ENCODE data around the gene DZANK1.

The DZANK1 gene

DNA sequence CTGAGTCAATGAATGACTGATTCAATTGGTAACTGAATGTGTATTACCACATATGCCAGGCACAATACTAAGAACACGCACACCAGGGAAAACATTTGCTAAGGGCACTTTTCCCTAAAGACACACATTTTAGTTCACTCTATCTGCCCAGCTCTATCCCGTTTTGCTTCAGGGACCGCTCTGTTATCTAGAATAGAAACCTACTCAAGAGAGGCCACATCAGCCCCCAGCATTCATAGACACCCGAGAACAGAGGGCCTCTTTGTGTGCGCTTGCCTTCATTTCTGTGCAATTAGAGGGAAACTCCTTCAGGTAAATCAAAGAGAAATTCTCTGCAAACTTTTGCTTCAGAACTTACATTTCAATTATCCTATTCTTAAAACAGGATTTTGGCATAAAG is 50.3 kb downstream of the DZANK1 start:
- no peak for ATAC-seq
- TF ChIP-seq PPARA (CRISPR knock-in tag; IDR thresholded peaks at IDR 0.05; ENCODE audit: borderline replicate concordance) (no peak), ISL1 (CRISPR knock-in tag; IDR thresholded peaks at IDR 0.05) (no peak), ZC3H10 (CRISPR knock-in tag; IDR thresholded peaks at IDR 0.05) (no peak), TOX (CRISPR knock-in tag; IDR thresholded peaks at IDR 0.05; ENCODE audit: borderline replicate concordance) (no peak), GLIS3 (CRISPR knock-in tag; IDR thresholded peaks at IDR 0.05) (no peak), CSDC2 (CRISPR knock-in tag; IDR thresholded peaks at IDR 0.05) (no peak), POU6F1 (CRISPR knock-in tag; IDR thresholded peaks at IDR 0.05; ENCODE audit: borderline replicate concordance, low read depth) (no peak), ZFP3 (CRISPR knock-in tag; IDR thresholded peaks at IDR 0.05) (no peak), CSRNP3 (CRISPR knock-in tag; IDR thresholded peaks at IDR 0.05) (no peak), ZNF70 (CRISPR knock-in tag; IDR thresholded peaks at IDR 0.05) (no peak), ZFP30 (CRISPR knock-in tag; IDR thresholded peaks at IDR 0.05) (no peak), ARNTL (CRISPR knock-in tag; IDR thresholded peaks at IDR 0.05; ENCODE audit: borderline replicate concordance, low read depth) (no peak), ESRRG (CRISPR knock-in tag; IDR thresholded peaks at IDR 0.05) (no peak), SNAI2 (CRISPR knock-in tag; IDR thresholded peaks at IDR 0.05) (no peak), ZNF565 (CRISPR knock-in tag; conservative IDR thresholded peaks at IDR 0.05; ENCODE audit: low read depth) (no peak), BACH2 (CRISPR knock-in tag; IDR thresholded peaks at IDR 0.05; ENCODE audit: borderline replicate concordance) (no peak), OSR1 (CRISPR knock-in tag; IDR thresholded peaks at IDR 0.05) (no peak)
- TF ChIP-seq, protein P1, sequence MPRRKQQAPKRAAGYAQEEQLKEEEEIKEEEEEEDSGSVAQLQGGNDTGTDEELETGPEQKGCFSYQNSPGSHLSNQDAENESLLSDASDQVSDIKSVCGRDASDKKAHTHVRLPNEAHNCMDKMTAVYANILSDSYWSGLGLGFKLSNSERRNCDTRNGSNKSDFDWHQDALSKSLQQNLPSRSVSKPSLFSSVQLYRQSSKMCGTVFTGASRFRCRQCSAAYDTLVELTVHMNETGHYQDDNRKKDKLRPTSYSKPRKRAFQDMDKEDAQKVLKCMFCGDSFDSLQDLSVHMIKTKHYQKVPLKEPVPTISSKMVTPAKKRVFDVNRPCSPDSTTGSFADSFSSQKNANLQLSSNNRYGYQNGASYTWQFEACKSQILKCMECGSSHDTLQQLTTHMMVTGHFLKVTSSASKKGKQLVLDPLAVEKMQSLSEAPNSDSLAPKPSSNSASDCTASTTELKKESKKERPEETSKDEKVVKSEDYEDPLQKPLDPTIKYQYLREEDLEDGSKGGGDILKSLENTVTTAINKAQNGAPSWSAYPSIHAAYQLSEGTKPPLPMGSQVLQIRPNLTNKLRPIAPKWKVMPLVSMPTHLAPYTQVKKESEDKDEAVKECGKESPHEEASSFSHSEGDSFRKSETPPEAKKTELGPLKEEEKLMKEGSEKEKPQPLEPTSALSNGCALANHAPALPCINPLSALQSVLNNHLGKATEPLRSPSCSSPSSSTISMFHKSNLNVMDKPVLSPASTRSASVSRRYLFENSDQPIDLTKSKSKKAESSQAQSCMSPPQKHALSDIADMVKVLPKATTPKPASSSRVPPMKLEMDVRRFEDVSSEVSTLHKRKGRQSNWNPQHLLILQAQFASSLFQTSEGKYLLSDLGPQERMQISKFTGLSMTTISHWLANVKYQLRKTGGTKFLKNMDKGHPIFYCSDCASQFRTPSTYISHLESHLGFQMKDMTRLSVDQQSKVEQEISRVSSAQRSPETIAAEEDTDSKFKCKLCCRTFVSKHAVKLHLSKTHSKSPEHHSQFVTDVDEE (CRISPR knock-in tag; IDR thresholded peaks at IDR 0.05): no peak
- TF ChIP-seq, protein P2, sequence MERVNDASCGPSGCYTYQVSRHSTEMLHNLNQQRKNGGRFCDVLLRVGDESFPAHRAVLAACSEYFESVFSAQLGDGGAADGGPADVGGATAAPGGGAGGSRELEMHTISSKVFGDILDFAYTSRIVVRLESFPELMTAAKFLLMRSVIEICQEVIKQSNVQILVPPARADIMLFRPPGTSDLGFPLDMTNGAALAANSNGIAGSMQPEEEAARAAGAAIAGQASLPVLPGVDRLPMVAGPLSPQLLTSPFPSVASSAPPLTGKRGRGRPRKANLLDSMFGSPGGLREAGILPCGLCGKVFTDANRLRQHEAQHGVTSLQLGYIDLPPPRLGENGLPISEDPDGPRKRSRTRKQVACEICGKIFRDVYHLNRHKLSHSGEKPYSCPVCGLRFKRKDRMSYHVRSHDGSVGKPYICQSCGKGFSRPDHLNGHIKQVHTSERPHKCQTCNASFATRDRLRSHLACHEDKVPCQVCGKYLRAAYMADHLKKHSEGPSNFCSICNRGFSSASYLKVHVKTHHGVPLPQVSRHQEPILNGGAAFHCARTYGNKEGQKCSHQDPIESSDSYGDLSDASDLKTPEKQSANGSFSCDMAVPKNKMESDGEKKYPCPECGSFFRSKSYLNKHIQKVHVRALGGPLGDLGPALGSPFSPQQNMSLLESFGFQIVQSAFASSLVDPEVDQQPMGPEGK (CRISPR knock-in tag; IDR thresholded peaks at IDR 0.05; ENCODE audit: borderline replicate concordance): no peak
- TF ChIP-seq, protein P3, sequence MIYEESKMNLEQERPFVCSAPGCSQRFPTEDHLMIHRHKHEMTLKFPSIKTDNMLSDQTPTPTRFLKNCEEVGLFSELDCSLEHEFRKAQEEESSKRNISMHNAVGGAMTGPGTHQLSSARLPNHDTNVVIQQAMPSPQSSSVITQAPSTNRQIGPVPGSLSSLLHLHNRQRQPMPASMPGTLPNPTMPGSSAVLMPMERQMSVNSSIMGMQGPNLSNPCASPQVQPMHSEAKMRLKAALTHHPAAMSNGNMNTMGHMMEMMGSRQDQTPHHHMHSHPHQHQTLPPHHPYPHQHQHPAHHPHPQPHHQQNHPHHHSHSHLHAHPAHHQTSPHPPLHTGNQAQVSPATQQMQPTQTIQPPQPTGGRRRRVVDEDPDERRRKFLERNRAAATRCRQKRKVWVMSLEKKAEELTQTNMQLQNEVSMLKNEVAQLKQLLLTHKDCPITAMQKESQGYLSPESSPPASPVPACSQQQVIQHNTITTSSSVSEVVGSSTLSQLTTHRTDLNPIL (CRISPR knock-in tag; IDR thresholded peaks at IDR 0.05; ENCODE audit: low read depth): no peak

DNA sequence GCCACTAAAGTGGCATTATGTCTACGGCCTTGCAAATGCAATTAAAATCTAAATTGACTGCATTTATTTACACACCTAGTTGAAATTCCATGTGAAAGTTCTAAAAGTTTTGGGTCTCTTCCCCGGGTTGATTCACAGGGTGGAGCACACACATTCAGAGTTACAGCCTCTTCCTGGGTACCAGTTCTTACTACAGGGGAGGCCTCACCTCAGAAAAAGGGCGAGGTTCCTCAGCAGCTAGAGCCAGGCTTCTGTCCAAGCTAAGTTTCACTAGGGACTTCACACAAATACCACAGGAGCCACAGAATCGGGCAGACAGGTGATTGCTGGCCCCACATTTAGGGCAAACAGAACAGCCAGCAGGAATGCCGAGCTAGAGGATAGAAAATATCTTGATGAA is 52.7 kb downstream of the DZANK1 start:
- no peak for ATAC-seq
- TF ChIP-seq TCF4 (CRISPR knock-in tag; IDR thresholded peaks at IDR 0.05; ENCODE audit: borderline replicate concordance) (no peak), ZFP30 (CRISPR knock-in tag; IDR thresholded peaks at IDR 0.05) (no peak), BACH2 (CRISPR knock-in tag; IDR thresholded peaks at IDR 0.05; ENCODE audit: borderline replicate concordance) (no peak)

DNA sequence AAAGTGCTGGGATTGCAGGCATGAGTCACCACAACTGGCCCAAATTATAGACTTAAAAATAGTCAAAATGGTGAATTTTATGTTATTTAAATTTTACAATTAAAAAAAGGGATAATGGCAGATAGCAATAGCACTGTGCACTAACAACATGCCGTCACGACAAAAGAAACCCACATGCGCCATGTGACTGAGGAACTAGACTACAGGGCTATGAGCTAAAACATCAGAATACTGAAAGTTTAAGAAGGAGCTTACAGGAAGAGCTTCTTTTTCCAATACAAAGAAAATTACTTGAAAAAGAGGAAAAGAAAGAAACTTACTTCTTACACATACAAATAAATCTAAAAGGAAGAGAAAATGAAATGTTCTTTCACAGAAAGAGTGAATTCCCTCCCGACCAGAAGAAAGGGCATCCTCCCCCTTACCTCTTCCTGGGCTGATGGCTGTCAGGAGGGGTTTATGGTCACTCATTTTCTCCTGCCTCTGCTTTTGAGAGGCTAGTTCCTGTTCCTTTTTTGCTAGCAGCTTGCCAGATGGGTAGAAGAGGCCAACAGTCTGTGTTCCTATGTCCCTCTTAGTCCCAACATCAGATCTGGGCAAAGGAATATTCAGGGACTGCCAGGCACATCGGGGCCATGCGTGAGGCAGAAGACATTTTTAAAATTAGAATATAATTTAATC is 54.5 kb downstream of the DZANK1 start:
- ATAC-seq: no peak
- TF ChIP-seq CSRNP3 (CRISPR knock-in tag; IDR thresholded peaks at IDR 0.05) (no peak), ZFP3 (CRISPR knock-in tag; IDR thresholded peaks at IDR 0.05) (no peak), POU6F1 (CRISPR knock-in tag; IDR thresholded peaks at IDR 0.05; ENCODE audit: borderline replicate concordance, low read depth) (no peak), GLIS3 (CRISPR knock-in tag; IDR thresholded peaks at IDR 0.05) (no peak), ZNF565 (CRISPR knock-in tag; conservative IDR thresholded peaks at IDR 0.05; ENCODE audit: low read depth) (no peak), CSDC2 (CRISPR knock-in tag; IDR thresholded peaks at IDR 0.05) (no peak), PPARA (CRISPR knock-in tag; IDR thresholded peaks at IDR 0.05; ENCODE audit: borderline replicate concordance) (no peak), ZNF70 (CRISPR knock-in tag; IDR thresholded peaks at IDR 0.05) (no peak), SNAI2 (CRISPR knock-in tag; IDR thresholded peaks at IDR 0.05) (no peak), TCF4 (CRISPR knock-in tag; IDR thresholded peaks at IDR 0.05; ENCODE audit: borderline replicate concordance) (no peak), ISL1 (CRISPR knock-in tag; IDR thresholded peaks at IDR 0.05) (no peak), ESRRG (CRISPR knock-in tag; IDR thresholded peaks at IDR 0.05) (no peak)
- TF ChIP-seq, protein P2 (CRISPR knock-in tag; IDR thresholded peaks at IDR 0.05; ENCODE audit: borderline replicate concordance): no peak
